Endothelial cell of hepatic sinusoid (primary cell): ENCODE results near the gene POLR1A.

Source experiments
- in situ Hi-C: cut with HindIII; loops from 2 replicates; pipeline ENCODE4 v1.10.0; 2017; ENCODE audit warnings: low sequenced_read_pairs

The POLR1A gene

GRCh38 chr2:86105252-86105968 is at the start of gene POLR1A:
POLR1A (minus strand) TSS chr2:86105886; CDS start chr2:86105776, 110 bp downstream.
- in situ Hi-C loops, result no loop called here

GRCh38 chr2:86150502-86150901 is 44.8 kb upstream of the POLR1A start:
- in situ Hi-C loops, result no loop called here

GRCh38 chr2:86147793-86148192 is 42.1 kb upstream of the POLR1A start:
- in situ Hi-C loops, result no loop called here

- in situ Hi-C loops, result no loop called here
Measured at GRCh38 chr2:86143926-86144685, 38.4 kb upstream of the POLR1A start.

- in situ Hi-C loops, result no loop called here
Measured at GRCh38 chr2:86143307-86143706, 37.6 kb upstream of the POLR1A start.

GRCh38 chr2:86142436-86143257 is 37.0 kb upstream of the POLR1A start:
- in situ Hi-C loops, result no loop called here

- in situ Hi-C loops, result no loop called here
Measured at GRCh38 chr2:86140969-86141392, 35.3 kb upstream of the POLR1A start.

- in situ Hi-C loops, result no loop called here
Measured at GRCh38 chr2:86139981-86140380, 34.3 kb upstream of the POLR1A start.

GRCh38 chr2:86138736-86139625 is 33.3 kb upstream of the POLR1A start:
- in situ Hi-C loops, result no loop called here

- in situ Hi-C loops, result no loop called here
Measured at GRCh38 chr2:86136141-86136540, 30.5 kb upstream of the POLR1A start.

GRCh38 chr2:86135653-86136052 is 30.0 kb upstream of the POLR1A start:
- in situ Hi-C loops, result no loop called here

- in situ Hi-C loops, result loop anchor here (5.0 kb wide), 1 partner anchor 48 kb away; no protein-coding TSS in a partner anchor
Measured at GRCh38 chr2:86134709-86135108, 29.0 kb upstream of the POLR1A start.

- in situ Hi-C loops, result no loop called here
Measured at GRCh38 chr2:86124683-86125082, 19.0 kb upstream of the POLR1A start.

- in situ Hi-C loops, result no loop called here
Measured at GRCh38 chr2:86123328-86123925, 17.7 kb upstream of the POLR1A start.

GRCh38 chr2:86118130-86118529 is 12.4 kb upstream of the POLR1A start:
- in situ Hi-C loops, result no loop called here

- in situ Hi-C loops, result no loop called here
Measured at GRCh38 chr2:86107031-86107430, 1.3 kb upstream of the POLR1A start.

GRCh38 chr2:86105969-86106945 is 571 bp upstream of the POLR1A start, which contains the start of gene PTCD3:
PTCD3 (plus strand) TSS chr2:86106235; CDS start chr2:86106248, 13 bp downstream.
- in situ Hi-C loops, result no loop called here

GRCh38 chr2:86102157-86102556 is 3.5 kb downstream of the POLR1A start:
- in situ Hi-C loops, result no loop called here

- in situ Hi-C loops, result no loop called here
Measured at GRCh38 chr2:86097913-86098312, 7.8 kb downstream of the POLR1A start.
